Measurements from ENCODE around the gene PAEP.
"Not testable (repeated sequence)": the region's sequence is repeated elsewhere in the genome, so short reads cannot be mapped to it uniquely, and the experiment has no call there.

The PAEP gene

GRCh38 chr9:135526089-135526729, 35.3 kb upstream of the PAEP start:
- no peak for DNase-seq

DNA sequence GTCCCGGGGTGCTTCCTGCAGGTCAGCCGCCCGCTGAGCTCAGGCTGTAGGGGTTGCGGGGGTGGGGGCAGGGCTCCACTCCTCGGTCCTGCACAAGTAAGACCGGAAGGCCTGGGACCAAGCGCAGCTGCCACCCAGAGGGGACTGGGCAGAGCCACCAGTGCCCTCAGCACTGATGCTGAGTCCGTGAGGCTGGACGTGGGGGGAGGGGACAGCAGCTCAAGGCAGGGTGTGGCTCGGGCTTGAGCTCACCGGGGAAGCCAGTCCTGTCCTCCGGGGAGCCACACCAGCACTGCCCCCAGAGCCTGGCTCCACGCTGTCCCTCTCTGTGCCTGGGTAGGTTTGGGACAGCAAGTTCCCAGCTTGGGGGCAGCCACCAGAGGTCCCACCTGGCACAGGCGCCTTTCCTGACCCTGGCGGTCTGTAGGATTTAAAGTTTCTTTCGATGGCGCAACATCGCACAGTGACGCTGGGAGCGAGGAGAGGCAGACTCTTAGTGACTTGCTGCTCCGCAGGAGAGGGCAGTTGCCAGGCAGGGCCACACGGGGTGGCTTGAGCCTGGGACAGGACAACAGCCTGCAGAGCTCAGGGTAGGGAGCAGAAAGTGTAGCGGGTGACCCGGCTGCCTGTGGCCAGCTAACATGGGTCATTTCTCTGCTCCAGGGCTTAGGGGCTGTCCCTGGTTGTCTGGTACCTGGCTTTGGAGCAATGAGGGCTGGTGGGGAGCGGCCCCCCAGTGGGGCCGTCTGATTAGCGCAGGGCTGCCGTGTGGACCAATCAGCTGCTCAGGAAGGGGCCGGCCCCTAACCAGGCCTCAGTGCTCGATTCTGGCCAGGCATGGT, 34.6 kb upstream of the PAEP start:
- DNase-seq, result no peak

DNA sequence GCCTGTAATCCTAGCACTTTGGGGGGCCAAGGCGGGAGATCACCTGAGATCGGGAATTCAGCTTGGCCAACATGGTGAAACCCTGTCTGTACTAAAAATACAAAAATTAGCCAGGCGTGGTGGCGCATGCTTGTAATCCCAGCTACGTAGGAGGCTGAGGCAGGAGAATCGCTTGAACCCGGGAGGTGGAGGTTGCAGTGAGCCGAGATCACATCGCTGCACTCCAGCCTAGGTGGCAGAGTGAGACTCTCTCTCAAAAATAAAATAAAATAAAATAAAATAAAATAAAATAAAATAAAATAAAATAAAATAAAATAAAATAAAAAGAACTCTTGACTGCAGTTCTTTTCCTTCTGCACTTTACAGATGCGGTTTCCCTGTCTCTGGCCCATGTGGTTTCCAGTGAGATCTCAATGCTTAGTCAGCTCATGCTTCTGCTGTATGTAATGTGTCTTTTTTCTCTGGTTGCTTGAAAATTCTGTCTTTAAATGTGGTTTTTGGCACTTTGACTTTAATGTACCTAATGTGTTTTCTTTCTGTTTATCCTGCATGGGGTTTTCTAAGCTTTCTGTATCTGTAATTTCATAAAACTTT, 32.6 kb upstream of the PAEP start:
- DNase-seq, result not testable (repeated sequence)

- DNase-seq, result no peak
These were observed 31.4 kb upstream of the PAEP start for GRCh38 chr9:135530146-135530545.

DNA sequence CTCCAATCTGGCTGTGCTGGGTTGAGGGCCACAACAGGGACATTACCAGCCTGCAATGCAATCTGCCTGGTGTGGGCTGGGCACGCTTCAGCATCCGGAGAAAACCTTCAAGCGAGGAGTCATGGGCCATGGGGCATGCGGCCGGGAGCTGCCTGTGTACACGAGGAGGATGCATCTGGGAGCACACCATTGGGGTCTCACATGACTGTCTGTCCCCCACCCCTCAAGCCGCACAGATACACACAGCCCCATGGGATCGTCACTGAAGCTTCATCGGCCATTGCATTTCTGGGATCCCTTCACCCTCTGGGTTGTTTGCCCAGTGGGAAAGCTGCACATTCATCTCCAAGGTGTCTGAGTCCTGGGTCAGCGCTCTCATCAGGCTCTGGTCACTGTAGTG, 30.5 kb upstream of the PAEP start:
- DNase-seq, result no peak

- no peak for DNase-seq
These were observed 28.4 kb upstream of the PAEP start for GRCh38 chr9:135533113-135533512.

- no peak for DNase-seq
These were observed 27.9 kb upstream of the PAEP start for GRCh38 chr9:135533674-135534073.

DNA sequence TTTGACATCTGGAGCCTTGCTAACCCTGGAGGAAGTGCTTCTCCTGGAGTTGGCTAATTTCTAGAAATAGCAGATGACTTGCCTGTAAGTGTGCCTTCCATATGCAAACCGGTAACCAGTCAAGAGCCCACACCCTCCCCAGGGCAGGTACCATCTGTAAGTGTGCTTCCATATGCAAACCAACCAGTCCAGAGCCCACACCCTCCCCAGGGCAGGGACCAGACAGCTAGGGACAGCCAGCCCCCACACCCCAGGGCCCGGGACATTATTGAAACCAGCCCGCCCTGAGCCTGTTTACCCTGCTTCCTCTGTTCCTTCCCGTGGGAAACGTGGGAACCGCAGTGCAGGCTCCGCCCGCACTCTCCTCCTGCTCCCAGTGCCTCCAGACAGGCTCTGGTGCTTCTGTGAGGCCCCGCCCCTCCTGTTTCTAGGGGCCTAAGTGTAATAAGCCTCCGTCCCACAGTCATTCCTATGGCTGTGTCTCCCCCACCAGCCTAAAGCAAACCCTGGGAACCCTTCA, 27.3 kb upstream of the PAEP start:
- DNase-seq, result not testable (repeated sequence)

DNA sequence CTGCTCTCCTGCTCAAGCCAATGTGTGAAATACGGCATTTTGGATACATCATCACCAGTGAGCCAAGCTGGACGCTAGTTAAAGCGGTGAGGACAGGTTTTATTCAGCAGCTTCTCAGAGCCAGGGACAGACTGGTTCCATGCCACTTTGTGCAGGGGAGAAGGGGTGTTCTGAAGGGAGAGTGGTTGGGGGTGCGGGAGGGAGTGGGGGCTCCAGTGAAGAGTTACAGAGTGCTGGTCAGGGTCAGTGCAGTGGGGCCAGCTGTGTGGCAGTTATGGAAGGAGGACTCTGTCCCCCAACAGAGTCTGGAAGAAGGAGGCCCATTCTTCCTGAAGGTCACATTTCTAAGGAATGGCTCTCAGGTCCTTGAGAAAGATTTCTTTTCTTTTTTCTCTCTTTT, 26.7 kb upstream of the PAEP start:
- not testable (repeated sequence) for DNase-seq

GRCh38 chr9:135535631-135536030, 25.9 kb upstream of the PAEP start:
- not testable (repeated sequence) for DNase-seq

GRCh38 chr9:135536216-135536615, 25.3 kb upstream of the PAEP start:
- no peak for DNase-seq

DNA sequence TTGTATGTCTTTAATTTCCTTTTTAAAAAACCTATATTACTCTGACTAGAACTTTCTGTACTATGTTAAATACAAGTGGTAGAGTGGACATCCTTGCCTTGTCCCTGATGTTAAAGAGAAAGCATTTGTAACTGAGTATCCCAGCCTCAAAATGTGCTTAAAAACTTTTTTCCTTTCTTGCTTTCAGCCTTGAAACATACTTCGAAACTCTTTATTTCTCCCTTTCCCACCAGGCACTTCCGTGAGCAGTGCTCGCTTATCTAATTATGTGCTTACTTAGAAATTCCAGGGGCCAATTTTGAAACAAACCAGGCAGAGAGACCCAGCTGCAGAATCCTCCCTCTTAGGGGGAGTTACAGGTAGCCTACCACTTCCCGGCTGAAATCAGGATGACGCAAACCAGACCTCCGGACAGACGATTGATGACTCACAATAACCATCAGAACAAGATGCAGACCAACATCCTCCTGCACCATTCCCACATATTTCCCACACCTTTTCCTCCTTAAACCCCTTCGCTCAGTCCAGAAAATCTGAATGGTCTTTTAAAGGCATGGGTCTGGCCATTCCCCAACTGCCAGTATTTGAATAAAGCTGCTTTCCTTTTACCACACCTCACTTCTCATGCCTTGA, 18.2 kb upstream of the PAEP start:
- DNase-seq, result not testable (repeated sequence)

GRCh38 chr9:135544981-135545635, 16.4 kb upstream of the PAEP start:
- DNase-seq, result no peak

- not testable (repeated sequence) for DNase-seq
These were observed 15.8 kb upstream of the PAEP start, which contains the start of gene OBP2A for GRCh38 chr9:135545646-135546176. Gene OBP2A (plus strand): TSS chr9:135546126. CDS start chr9:135546181, 55 bp downstream.

DNA sequence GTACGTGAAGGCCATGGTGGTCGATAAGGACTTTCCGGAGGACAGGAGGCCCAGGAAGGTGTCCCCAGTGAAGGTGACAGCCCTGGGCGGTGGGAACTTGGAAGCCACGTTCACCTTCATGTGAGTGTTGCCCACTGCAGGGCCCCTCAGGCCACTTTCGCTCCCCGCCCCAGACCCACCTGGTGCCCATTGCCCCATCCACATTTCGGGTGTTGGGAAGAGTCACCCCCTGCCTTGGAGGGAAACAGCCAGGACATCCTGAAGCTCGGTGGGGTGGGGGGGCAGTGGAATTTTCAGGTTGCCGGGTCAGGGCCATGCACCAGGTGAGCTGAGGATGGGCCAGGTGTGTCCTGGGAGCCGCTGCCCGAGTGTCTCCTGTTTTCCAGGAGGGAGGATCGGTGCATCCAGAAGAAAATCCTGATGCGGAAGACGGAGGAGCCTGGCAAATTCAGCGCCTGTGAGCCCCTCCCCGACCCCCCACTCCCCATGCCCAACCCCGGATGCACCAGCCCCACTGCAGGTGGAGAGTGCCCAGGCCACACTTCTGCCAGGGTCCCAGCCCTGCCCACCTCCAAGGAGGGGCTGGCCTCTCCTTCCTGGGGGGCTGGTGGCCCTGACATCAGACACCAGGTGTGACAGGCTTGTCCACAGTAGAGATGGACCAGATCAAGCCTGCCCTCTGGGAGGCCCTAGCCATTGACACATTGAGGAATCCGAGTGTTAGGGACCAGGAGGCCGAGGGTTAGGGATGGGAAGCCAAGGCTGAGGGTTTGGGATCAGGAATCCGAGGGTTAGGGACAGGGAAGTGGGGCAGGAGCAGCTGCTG, 14.6 kb upstream of the PAEP start:
- not testable (repeated sequence) for DNase-seq

DNA sequence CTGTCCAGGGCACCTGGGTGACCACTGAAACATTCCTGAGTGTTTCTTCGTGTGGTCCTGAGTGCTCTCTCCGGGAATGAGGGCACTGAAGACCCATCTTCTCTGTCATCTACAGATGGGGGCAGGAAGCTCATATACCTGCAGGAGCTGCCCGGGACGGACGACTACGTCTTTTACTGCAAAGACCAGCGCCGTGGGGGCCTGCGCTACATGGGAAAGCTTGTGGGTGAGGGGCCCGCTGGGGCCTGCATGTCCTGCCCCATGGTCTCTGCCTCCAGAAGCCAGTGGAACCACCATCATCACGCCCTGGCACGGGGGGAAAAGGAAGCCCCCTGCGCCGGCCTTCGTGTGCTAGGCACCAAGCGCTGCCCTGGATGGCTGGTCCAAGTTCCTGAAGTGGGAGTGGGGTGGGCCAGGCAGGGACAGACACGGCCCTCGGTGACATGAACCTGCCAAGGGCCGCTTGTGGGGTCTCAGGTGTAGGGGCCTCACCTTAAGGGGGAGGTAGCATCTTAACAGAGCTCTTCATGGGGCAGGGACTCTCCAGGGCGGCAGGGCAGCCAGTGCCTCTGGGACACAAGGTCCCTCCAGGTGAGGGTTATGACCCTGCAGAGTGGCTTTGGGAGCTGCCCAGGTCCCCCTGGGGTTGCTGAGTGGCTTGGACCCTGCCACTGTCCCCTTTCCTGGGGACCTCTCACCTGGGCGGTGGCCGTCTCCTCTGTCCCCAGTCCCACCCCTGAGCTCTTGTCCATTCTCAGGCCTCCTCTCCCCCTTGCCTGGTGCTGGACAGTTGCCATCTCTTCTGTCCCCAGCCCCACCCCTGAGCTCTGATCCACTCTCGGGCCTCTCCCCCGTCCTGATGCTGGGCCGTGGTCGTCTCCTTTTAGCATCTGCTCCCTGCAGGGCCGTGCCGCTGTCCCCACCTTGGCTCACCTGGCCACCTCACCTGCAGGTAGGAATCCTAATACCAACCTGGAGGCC, 13.5 kb upstream of the PAEP start:
- no peak for DNase-seq

DNA sequence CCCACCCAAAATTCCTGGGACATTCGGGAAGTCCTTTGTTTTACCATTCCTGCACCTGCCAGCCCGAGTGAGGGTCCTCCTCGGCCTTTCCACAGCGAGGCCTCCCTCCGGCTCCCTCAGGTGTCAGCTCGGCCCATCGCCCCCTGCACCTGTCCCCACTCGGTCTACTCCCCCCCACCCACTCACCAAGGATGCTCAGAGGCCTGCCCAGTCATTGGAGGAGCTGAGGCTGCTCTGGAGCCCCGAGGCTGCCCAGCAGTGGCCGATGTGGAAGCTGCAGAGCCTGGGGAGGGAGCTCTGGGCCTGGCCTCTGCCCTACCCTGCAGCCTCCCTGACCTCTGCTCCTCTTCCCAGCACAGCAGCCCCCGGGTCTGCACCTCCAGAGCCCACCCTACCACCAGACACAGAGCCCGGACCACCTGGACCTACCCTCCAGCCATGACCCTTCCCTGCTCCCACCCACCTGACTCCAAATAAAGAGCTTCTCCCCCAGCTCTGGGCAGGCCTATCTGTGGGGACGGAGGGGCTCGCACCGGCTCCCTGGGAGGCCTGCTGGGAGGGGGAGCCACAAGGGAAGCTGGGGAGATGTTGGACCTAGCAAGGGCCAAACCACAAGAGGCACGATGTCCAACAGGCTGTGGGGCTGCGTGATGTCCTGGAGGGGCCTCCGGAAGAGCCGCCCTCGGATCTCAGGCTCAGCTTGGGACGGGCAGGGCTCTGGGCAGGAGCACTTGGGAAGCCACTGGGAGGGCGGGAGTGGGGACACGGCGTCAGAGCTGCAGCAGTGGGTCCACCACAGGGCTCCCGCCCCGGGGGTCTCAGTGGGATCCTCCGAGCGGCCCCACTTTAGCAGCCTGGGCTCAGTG, 11.8 kb upstream of the PAEP start:
- not testable (repeated sequence) for DNase-seq

- no peak for DNase-seq
These were observed 11.1 kb upstream of the PAEP start for GRCh38 chr9:135550344-135550918.

- DNase-seq, result no peak
These were observed 10.5 kb upstream of the PAEP start for GRCh38 chr9:135551031-135551430.

Measured in activated CD4-positive, alpha-beta T cell treated with anti-CD3 and anti-CD28 coated beads for 1 hour (primary cell).